GM12878 (cell line): ENCODE measurements around the gene MBNL1. TPM values are rescaled to one million over a fixed set of nuclear protein-coding genes. Genes with fewer than 3 reads are reported as not detected.
A peak's percentile ranks its signal among the peaks of the same experiment; 100 is the strongest.

Experiments used
- ATF2 ChIP-seq: IDR thresholded peaks from 2 replicates; pipeline ENCODE4 v1.6.1; 2012; ENCODE audit warnings: low read length, inconsistent platforms
- CEBPB ChIP-seq, 2 experiments: fragments of 150-350 bp in 1 of 2; IDR thresholded peaks; 2 replicates each; pipeline ENCODE4 v1.6.1; 2012 to 2014; ENCODE audit warnings: low read depth in 2 of 2, low read length in 2 of 2, borderline replicate concordance in 1 of 2, inconsistent platforms in 1 of 2
- CHD1 ChIP-seq: IDR thresholded peaks from 2 replicates; pipeline ENCODE4 v1.6.1; 2012; ENCODE audit warnings: low read depth, low read length, improper control_type of control experiment
- EZH2 ChIP-seq: IDR thresholded peaks from 2 replicates; pipeline ENCODE4 v1.6.1; 2012; ENCODE audit warnings: low read depth, mild to moderate bottlenecking, control low read depth, inconsistent platforms, low read length, borderline replicate concordance; ENCODE audit not compliant: control insufficient read depth
- FOXM1 ChIP-seq: IDR thresholded peaks from 2 replicates; pipeline ENCODE4 v1.6.1; 2012; ENCODE audit warnings: low read depth, mild to moderate bottlenecking, inconsistent platforms, low read length, moderate library complexity
- HDGF ChIP-seq: fragments of 450-650 bp; IDR thresholded peaks from 2 replicates; pipeline ENCODE4 v1.6.1; 2016; ENCODE audit warnings: antibody characterized with exemption
- JUND ChIP-seq: IDR thresholded peaks from 2 replicates; pipeline ENCODE4 v1.6.1; 2012; ENCODE audit warnings: low read depth, mild to moderate bottlenecking, low read length, improper control_type of control experiment, moderate library complexity
- NBN ChIP-seq: fragments of 450-650 bp; IDR thresholded peaks from 2 replicates; pipeline ENCODE4 v1.6.1; 2016
- NFXL1 ChIP-seq: fragments of 450-650 bp; IDR thresholded peaks from 2 replicates; pipeline ENCODE4 v1.6.1; 2017; ENCODE audit warnings: antibody characterized with exemption, mild to moderate bottlenecking, borderline replicate concordance
- NKRF ChIP-seq: fragments of 450-650 bp; conservative IDR thresholded peaks from 2 replicates; pipeline ENCODE4 v1.6.1; 2017; ENCODE audit warnings: mild to moderate bottlenecking, moderate library complexity
- NRF1 ChIP-seq: conservative IDR thresholded peaks from 2 replicates; pipeline ENCODE4 v1.6.1; 2011; ENCODE audit warnings: mild to moderate bottlenecking, low read depth, low read length, improper control_type of control experiment
- PAX5 ChIP-seq: IDR thresholded peaks from 2 replicates; pipeline ENCODE4 v1.6.1; 2011; ENCODE audit warnings: low read depth, low read length, borderline replicate concordance
- POLR2AphosphoS2 ChIP-seq: IDR thresholded peaks from 2 replicates; pipeline ENCODE4 v1.6.1; 2011; ENCODE audit warnings: low read depth, mild to moderate bottlenecking, low read length, improper control_type of control experiment, moderate library complexity
- RAD51 ChIP-seq: fragments of 450-650 bp; IDR thresholded peaks from 2 replicates; pipeline ENCODE4 v1.6.1; 2016; ENCODE audit warnings: moderate library complexity, mild to moderate bottlenecking, inconsistent platforms
- RELA ChIP-seq: fragments of 450-650 bp; IDR thresholded peaks from 2 replicates; pipeline ENCODE4 v1.8.0; 2014; ENCODE audit warnings: borderline replicate concordance; ENCODE audit not compliant: partially characterized antibody
- SIX5 ChIP-seq: IDR thresholded peaks from 2 replicates; pipeline ENCODE4 v1.6.1; 2011; ENCODE audit warnings: mild to moderate bottlenecking, low read depth, low read length, moderate library complexity; ENCODE audit not compliant: severe bottlenecking
- SP1 ChIP-seq: IDR thresholded peaks from one replicate; pipeline ENCODE4 v1.6.1; 2011; ENCODE audit warnings: low read depth, low read length
- SPI1 ChIP-seq: IDR thresholded peaks from 2 replicates; pipeline ENCODE4 v1.6.1; 2011; ENCODE audit warnings: low read depth, mild to moderate bottlenecking, low read length, moderate library complexity, borderline replicate concordance; ENCODE audit not compliant: insufficient read depth
- TAF1 ChIP-seq: IDR thresholded peaks from 2 replicates; pipeline ENCODE4 v1.6.1; 2011; ENCODE audit warnings: mild to moderate bottlenecking, low read depth, low read length, borderline replicate concordance
- TBL1XR1 ChIP-seq: IDR thresholded peaks from 2 replicates; pipeline ENCODE4 v1.6.1; 2012; ENCODE audit warnings: low read depth, low read length, improper control_type of control experiment
- ZBTB11 ChIP-seq: fragments of 450-650 bp; formaldehyde crosslinking; IDR thresholded peaks from 2 replicates; pipeline ENCODE4 v1.5.0; 2022; ENCODE audit warnings: mild to moderate bottlenecking, missing genetic modification characterization
- polyA plus RNA-seq, 11 experiments: library from polyadenylated mRNA; depleted of rRNA in 4 of 11; unstranded in 6 of 11; stranded (reverse) in 5 of 11; fragments of >200 nt; fragmentation: Nextera tagmentation in 4 of 11; fragmentation: Illumina TruSeq in 1 of 11; extraction: Ambion mirVana in 4 of 11; extraction: Trizol in 1 of 11; gene quantifications; 1 replicate in 1 of 11; 2 replicates in 10 of 11; pipeline versions ENCODE4 v1.2.1 to v1.2.3, GENCODE V29; 2011 to 2016; ENCODE audit warnings: inconsistent platforms in 2 of 11, missing spikeins in 2 of 11, low read depth in 1 of 11
- total RNA-seq, 4 experiments: library from RNA; depleted of rRNA in 3 of 4; stranded (reverse); fragments of >200 nt in 3 of 4; fragmentation: Illumina TruSeq in 1 of 4; extraction: Trizol in 1 of 4; gene quantifications; 2 replicates each; pipeline versions ENCODE4 v1.2.1 to v1.2.3, GENCODE V29; 2013 to 2021
- TF ChIP-seq, protein P1 (sequence below): fragments of 450-650 bp; IDR thresholded peaks from 2 replicates; pipeline ENCODE4 v1.6.1; 2017; ENCODE audit warnings: borderline replicate concordance

MBNL1 gene
- total and polyA plus RNA-seq, 10 of the 15 experiments (the other 5 are each of a cell fraction or from before 2014, with no cell fraction given), result 59.6 to 337 (median 143) TPM

DNA sequence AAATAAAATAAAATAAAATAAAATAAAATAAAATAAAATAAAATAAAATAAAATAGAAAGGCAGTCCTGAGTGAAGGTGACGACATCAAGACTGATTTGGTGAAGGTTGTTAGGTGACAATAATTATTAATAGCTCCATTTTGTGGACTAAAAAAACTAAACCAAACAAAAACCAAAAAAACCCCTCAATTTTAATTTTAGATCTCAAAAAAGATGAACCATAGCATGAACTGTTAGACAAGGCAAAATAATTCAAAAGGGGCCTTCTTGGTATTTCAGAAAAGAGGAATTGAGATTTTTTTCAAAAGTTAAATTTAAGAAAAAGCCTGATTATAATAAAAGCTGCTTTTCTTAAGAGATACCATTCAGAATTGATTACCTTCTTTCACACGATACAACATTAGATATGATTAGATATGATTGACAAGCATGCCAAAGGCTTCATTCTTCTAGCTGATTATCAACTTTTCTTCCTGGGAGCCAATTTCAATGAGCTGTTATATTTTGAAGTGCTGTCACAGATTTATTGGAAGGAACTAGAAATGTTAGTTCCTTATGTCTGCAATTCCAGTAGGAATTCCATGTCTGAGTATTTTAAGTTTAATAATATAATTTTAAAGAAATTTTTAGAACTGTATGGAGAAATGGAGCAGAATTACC lies 244.7 kb downstream of the MBNL1 start (continued):
- TF ChIP-seq NFXL1 (no peak), TAF1 (no peak), SP1 (no peak), NKRF (no peak), CEBPB (IDR thresholded peaks at IDR 0.05; ENCODE audit: borderline replicate concordance in 1 of 2, low read depth in 2 of 2, low read length in 2 of 2) (no peak), SPI1 (peak; percentile 72), JUND (no peak), FOXM1 (peak; percentile 54; the same call in 1 of the 2 replicates), TBL1XR1 (no peak), ZBTB11 (no peak), ATF2 (peak; percentile 60), RELA (no peak), NBN (no peak), SIX5 (no peak), RAD51 (no peak), CHD1 (no peak), EZH2 (no peak), HDGF (no peak), PAX5 (no peak), NRF1 (no peak), POLR2AphosphoS2 (no peak)
- TF ChIP-seq, protein P1, sequence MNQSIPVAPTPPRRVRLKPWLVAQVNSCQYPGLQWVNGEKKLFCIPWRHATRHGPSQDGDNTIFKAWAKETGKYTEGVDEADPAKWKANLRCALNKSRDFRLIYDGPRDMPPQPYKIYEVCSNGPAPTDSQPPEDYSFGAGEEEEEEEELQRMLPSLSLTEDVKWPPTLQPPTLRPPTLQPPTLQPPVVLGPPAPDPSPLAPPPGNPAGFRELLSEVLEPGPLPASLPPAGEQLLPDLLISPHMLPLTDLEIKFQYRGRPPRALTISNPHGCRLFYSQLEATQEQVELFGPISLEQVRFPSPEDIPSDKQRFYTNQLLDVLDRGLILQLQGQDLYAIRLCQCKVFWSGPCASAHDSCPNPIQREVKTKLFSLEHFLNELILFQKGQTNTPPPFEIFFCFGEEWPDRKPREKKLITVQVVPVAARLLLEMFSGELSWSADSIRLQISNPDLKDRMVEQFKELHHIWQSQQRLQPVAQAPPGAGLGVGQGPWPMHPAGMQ, result no peak
